A172 (cell line): ENCODE measurements around the gene MYLK4. TPM values are rescaled to one million over a fixed set of nuclear protein-coding genes. Genes with fewer than 3 reads are reported as not detected.
"Not testable (repeated sequence)": the region's sequence is repeated elsewhere in the genome, so short reads cannot be mapped to it uniquely, and the experiment has no call there.

Experiments used
- DNase-seq: peaks from one replicate; pipeline ENCODE4 v3.0.0-alpha.2; 2015; ENCODE audit warnings: low spot score
- total RNA-seq: library from RNA; depleted of rRNA; stranded (reverse); fragments of >200 nt; shearing (Covaris generic); gene quantifications from 2 replicates; pipeline ENCODE4 v1.2.3, GENCODE V29; 2014

Gene MYLK4
- total RNA-seq, 1 experiment from 2014 or later, result 0.24 TPM

DNA sequence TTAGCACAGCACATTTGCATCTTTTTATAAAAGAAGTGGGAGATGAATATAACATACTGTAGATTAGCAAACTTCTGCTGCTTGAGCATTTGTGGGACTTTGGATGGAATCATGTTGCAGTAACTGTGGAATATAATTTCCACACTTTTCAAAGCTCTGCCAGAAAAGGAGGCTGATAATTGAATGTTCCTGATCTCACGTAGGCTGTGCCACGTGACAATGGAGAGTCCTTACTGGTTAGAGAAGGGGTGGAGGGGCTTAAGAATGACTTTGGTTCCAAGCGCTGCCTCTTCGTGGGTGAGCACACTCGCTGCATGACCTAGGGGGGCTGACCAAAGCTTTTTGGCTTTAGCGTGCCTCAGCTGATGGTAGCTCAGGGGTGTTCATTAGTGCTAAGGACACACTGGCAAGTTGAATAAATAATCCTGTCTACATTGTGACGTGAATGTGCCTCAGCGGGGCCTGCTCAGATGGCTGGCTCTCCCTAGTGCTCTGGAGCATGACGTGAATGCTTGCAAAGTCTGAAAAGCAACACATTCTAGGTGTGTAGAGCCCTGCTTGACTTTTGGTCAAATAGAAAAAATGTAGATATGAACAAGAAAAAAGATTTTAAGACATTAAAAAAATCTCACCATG is 29.5 kb upstream of the MYLK4 start:
- no peak for DNase-seq

DNA sequence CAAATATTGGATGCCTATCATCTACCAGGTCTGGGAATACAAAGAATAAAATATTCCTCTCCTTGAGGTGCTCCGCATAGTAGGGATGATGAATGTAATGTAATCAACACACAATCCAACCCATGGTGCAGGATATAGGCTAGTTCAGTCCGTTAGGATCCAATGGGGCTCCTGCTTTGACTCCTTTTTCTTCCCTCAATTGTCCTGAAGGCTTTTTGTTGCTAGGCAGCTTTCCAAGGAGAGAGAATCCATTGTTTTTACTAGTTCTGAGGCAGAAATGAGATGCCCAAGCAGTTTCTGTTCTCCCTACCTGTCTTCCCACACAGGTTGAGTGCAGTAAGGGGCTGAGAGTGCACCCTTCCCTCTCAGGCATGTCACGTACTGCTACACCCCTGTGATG is 26.5 kb upstream of the MYLK4 start:
- DNase-seq, result no peak

DNA sequence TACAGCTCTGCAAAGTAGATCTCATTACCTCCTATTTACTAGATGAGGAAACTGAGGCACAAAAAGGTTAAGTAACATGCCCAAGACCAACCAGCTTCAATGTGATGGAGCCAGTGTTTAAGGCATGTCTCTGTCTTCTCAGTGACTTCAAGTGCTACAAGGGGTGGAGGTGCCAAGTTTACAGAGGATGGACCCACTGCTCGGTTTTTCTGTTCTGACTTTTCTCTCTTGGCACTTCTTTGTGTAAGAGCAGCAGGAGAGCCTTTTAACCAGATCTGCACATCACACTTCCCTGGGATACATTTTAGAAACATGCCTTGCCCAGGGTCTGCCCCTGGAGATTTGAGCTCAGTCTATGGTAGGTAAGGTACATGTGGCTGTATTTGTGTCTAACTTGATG is 24.3 kb upstream of the MYLK4 start:
- no peak for DNase-seq

DNA sequence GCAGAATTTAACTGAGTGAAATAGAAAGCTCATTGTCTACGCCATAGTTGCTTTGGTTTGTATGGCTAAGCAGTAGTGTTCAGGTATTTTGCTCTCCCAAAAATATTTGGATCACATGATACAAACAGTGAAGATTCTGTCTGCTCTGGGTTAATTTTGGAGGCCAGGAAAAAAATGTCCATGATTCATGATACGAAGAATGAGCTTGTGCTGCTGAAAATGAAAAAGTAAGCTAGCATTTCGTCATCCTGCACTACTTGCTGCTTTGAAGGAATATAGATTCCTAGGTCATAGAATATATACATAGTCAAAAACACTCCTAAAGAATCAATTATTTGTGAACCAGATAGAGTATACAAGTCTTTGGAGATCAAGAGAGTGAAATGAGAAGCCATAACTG is 22.7 kb upstream of the MYLK4 start:
- no peak for DNase-seq

DNA sequence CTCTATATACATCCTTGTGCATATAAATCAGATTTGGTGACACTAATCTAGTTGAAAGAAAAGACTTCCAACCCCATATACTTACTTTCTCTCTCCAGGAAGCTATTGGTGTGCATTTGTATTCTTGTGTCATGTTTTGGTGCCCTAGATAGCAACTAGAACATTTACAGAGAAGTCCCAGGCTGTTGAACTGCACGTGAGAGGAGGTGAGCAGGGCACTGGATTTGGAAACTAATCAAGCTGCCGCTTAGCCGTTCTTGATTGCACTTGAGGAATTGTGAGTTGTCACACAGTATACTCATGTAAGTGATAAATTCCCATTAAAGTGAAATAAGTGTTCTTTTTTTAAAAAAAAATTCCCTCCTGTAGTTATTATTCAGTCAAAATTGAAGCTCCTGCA is 22.1 kb upstream of the MYLK4 start:
- no peak for DNase-seq

DNA sequence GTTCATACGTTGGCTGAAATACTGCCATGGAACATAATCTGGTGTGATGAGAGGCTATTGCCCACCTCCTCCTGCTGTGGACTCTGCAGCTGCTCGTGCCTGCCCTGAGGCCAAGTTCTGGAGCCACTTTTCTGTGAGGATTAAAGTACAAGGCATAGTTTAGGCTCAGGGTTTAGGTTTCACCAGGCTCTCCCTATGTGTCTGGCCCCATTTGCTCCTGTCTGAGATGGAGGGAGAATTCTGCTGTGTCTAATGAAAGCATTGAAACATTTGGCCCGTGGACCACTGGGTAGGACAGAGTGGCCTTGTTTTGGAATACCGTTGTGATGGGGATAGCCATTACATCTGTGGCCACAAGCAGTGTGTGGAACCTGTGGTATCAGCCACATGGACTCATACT is 20.4 kb upstream of the MYLK4 start:
- no peak for DNase-seq

DNA sequence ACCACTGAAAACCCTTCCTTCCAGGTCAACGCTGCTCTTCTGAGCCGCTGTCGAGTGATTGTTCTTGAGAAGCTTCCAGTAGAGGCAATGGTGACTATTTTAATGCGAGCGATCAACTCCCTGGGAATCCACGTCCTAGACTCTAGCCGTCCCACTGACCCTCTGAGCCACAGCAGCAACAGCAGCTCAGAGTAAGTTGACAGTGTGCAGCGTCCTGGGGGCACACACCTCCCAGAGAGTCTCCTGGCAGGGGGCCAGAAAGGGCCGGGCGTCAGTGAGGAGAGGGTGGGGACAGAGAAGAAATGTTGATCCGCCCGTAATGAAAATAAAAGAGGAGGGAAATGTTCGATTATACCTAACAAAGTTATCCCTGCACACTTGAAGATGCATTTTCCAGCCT is 19.4 kb upstream of the MYLK4 start:
- no peak for DNase-seq

DNA sequence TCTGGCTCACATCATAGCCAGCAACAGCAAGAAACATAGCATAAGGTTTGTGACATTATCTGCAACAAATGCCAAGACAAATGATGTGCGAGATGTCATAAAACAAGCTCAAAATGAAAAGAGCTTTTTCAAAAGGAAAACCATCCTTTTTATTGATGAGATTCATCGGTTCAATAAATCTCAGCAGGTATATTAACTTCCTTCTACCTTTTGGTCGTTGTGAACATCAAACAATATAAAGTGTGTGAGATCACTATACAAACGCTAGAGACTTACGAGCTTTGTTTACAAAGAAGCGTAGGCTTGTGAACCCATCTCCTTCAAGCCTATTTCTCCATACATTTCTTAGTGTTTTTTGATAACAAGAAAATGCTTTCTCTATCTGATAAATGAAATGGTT is 18.0 kb upstream of the MYLK4 start:
- no peak for DNase-seq

DNA sequence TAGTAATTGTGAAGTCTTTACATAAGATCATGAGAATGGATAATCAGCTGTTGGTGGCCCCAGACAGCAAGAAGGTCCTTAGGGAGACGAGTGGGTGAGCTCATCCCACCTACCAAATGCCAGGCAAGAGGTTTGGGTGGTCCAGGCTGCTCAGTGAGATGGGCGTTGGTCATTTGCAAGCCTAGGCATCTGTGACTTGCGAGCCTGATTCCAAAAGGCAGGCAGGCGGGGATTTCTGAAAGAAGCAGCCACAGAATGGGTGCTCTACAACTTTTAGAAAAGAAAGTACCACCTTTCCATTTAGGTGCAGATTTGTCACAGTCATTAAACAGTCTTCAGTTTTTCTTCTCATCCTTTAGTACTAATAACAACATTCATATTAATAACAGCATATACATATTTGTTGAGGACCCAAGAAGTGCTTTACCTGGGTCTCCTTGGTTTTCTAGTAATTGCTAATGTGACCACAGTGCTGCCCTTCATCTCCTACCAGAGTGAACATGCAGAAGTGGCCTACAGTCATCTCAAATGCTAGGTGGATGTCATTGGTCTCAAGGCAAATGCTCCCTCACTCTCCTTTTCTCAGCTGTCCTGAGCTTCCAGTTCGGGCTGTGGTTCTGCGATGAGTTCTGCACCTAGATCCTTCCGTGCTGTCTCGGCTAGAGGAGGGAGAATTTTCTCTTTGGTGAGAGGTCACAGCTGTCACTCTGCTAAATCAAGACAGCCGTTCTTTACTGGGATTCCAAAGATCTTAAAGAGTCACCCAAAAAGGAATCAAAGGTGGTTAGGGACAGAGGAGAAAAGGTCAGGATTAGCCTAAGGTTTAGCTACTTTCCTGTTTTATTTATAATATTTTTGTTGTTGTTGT is 17.2 kb upstream of the MYLK4 start:
- no peak for DNase-seq

DNA sequence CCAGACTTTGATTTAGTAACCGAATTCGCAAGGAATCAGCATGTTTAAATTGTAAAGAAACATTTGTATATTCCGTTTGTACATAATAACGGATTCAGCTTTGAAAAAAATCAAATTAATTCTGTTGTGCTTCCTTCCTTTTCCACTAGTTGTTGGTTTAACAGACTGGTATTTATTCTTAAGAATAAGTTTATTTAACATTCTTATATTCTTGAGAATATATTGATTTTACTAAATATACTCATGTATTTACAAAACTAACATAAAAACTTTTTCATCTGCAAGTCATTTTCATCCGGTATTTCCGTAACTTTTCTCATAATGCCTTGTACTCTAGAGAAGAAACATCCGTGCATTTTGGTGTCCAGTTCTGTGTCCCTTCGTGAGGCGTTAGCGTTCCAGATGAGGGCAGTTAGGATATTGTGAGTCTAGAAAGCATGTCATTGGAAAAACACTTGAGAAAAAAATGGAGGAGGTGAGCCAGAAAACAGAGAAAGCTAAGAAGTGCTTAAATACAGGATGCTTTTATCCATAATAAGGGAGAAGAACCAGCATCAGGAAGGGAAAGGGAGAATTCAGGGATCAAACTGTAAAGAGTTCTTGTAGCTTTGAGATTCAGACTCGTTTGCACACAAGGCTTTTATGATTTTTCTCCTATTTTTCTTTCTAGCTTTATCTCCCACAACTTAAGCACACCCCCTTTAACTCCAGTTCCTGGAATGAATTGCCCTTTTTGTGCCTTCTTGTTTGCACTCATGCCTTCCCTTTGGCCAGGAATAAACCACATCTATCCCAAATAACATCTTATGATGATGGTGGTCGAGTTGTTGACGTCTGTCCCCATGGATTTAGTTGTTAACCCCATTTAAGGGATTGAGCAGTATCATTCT is 16.3 kb upstream of the MYLK4 start:
- DNase-seq, result peak; percentile 7

DNA sequence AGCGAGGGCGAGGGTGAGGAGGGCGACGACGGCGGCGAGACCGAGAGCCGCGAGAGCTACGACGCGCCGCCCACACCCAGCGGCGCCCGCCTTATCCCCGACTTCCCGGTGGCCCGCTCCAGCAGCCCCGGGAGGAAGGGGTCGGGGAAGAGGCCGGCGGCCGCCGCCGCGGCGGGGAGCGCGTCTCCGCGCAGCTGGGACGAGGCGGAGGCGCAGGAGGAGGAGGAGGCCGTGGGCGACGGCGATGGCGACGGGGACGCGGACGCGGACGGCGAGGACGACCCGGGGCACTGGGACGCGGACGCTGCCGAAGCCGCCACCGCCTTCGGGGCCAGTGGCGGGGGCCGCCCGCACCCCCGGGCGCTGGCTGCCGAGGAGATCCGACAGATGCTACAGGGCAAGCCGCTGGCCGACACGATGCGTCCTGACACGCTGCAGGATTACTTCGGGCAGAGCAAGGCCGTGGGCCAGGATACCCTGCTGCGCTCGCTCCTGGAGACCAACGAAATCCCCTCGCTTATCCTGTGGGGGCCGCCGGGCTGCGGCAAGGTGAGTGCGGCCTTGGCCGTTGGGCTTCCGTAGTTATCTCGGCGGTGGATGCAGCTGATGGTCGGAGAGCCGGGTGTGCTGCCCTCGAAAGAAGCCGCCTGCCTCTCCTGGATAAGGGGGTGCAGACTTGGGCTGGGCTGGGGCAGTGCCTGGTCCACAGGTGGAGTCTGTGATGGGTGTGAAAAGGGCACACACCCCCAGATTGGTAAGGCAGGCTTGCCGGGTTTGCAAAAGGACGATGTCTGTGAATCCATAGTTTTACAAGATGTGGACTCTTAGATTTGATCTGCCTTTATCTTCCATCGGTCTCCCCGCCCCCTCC is 15.4 kb upstream of the MYLK4 start:
- peak; percentile 4 for DNase-seq

DNA sequence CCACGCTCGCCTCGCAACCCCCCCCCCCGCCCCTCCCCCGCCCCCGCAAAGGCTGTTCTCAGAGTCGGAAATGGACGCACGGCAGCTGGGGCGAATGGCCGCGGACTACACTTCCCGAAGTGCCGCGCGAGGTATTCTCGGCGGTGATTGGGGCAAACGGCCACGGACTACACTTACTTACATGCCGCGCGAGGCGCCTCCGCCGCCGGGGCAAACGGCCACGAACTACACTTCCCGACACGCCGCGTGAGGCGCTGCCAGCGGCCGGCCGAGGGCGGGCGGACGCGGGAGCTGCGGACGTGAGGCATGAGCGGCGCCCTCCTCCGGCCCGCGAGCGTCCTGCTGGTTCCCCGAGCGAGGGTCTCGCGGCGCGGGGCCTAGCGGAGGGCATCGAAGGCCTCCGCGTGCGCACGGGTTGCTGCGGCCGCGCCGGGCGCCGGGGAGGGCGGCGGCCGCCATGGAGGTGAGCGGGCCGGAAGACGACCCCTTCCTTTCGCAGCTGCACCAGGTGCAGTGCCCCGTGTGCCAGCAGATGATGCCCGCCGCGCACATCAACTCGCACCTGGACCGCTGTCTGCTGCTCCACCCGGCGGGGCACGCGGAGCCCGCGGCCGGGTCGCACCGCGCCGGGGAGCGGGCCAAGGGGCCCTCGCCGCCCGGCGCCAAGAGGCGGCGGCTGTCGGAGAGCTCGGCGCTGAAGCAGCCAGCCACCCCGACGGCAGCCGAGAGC is 14.6 kb upstream of the MYLK4 start, which contains the start of gene WRNIP1:
Gene WRNIP1, plus strand, starts transcription at position 228 of the 730 bp plus-strand sequence. Its CDS starts 230 bp downstream, at position 458.
- DNase-seq, result peak; percentile 97

DNA sequence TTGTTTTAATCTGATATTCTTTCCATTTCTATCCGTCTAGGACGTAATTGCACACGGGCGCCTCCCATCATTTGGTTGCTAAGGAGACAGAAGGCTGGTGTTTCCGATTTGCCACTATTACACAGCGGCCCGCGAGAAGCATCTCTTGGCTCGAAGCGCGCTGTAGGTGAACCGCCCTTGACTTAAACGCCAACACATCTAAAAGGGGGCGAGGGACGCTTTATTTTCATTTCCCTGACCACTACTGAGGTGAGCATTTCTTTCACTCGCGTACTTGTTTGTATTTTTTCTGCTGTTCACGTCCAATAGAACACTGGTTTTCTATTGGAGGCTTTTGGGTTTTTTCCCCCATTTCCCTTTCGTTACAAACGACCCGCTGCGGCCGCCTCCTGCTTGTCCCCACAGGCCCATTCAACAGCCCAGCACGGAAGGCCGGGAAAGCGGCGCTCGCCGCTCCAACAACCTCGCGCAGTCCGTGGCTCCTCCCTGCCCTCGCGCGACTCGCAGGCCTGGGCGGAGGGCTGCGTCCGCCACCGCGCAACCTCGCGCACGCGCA is 14.0 kb upstream of the MYLK4 start:
- DNase-seq, result peak; percentile 64

DNA sequence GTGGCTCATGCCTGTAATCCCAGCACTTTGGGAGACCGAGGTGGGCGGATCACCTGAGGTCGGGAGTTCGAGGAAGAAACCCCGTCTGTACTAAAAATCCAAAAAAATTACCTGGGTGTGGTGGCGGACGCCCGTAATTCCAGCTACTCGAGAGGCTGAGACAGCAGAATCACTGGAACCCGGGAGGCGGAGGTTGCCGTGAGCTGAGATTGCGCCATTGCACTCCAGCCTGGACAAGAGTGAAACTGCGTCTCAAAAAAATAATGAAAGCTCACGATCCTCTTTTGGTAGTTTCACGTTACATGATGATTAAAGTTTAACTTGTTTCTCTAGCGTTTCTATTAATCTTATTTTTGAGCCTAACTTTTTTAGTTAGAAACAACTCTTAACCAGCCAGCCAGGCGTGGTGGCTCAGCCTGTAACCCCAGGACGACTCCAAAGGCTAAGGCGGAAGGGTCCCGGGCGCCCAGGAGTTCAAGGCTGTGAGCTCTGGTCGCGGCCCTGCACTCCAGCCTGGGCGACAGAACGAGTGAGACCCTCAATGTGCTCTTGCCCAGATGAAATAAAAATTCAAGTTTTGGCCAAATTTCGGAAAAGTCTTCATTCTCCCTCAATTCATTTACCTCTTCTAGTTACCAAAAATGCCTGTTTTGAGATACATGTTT is 13.3 kb upstream of the MYLK4 start:
- no peak for DNase-seq

DNA sequence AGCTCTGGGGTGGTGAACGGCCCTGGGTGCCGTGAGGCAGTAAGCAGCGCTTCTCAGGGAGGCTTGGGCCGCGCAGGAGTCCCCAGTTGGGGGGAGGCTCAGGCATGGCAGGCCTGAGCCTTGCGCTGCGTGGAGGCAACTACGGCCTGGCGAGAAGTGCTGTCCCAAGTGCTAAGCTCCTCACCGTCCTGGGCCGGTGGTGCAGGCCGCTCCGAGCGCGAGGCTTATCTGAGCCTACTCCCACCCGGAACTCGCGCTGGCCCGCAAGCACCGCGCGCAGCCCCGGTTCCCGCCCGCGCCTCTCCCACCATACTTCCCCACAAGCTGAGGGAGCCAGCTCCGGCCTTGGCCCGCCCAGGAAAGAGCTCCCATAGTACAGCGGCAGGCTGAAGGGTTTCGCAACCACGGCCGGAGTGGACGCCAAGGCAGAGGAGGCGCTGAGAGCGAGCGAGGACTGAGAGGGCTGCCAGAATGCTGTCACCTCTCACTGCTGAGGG is 12.7 kb upstream of the MYLK4 start:
- no peak for DNase-seq

DNA sequence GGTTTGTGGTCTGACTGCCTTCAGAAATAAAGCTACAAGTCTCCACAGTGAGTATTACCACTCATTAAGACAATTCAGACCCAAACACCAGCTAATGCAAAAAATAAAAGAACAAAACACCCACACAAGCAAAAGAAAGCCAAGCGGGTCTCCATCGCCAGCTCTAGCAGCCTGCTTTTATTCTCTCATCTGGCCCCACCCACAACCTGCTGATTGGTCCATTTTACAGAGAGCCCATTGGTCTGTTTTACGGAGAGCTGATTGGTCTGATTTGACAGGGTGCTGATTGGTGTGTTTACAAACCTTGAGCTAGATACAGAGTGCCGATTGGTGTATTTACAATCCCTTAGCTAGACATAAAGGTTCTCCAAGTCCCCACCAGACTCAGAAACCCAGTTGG is 12.1 kb upstream of the MYLK4 start:
- not testable (repeated sequence) for DNase-seq

DNA sequence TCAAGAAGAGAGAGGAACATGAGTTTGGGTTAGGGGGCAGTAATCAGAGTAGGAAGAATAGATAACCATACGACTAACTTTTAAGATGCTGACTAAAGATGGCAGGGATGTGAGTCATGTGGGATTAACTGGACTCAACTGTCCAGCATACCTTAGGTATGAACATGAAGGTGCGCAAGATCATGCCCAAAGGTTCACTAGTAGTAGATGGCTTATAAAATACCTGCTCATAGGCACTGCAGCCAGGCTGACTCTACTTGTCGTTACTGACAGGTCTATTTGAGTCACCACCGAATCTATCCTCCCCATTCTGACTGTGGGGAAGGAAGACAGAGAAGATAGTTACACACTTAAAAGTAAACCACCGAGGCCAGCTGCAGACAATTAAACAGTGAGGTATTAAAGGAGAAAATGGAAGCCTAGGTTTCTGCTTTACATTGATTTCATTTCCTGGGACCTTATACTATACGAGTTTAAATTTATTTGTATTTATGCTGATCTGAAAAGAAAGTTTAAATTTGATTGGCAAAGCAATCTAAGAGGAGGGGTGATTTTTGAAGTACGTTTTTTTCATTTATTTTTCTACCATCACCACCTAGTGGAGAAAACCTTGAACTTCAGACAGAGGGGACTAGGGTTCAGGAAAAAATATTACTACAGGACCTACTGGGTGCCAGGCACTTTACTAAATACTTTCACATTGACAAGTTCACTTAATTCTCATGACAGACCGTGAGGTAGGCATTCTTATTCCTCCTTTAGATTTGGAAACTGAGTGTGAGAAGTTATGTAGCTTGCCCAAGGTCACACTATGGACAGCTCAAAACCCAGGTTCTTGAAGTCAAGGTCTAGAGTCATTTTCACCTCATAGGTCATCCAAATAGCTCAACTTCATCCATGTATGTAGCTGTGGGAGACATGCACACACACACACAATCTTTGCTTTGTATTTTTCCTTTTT is 10.4 kb upstream of the MYLK4 start:
- DNase-seq, result no peak

DNA sequence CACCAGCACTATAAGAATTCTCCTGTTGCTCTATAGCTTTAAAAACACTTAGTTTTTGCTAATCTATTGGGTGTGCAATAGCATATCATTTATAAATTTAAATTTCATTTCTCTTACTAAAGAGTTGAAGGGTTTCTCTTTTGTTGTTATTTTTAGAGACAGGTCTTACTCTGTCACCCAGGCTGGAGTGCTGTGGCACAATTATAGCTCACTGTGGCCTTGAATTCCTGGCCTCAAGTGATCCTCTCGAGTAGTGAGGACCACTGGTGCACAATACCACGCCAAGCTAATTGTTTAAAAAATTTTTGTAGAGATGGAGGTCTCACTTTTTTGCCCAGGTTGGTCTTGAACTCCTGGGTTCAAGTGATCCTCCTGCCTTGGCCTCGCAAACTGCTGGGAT is 8.3 kb upstream of the MYLK4 start:
- no peak for DNase-seq
